HEK293 (cell line): Measurements from ENCODE around the gene SLC9A5.

ENCODE experiments used
- PBX3 ChIP-seq: sonication (generic); formaldehyde crosslinking; IDR thresholded peaks from 2 replicates; pipeline ENCODE4 v1.8.1; 2022; ENCODE audit warnings: mild to moderate bottlenecking, moderate library complexity, missing genetic modification reagents
- REST ChIP-seq: fragments of 450-650 bp; formaldehyde crosslinking; IDR thresholded peaks from 2 replicates; pipeline ENCODE4 v1.5.1; 2016; ENCODE audit warnings: missing biosample characterization, missing genetic modification characterization
- ZBTB1 ChIP-seq: fragments of 450-650 bp; formaldehyde crosslinking; IDR thresholded peaks from 2 replicates; pipeline ENCODE4 v1.5.1; 2016; ENCODE audit warnings: missing biosample characterization, missing genetic modification characterization
- ZNF174 ChIP-seq: fragments of 450-650 bp; formaldehyde crosslinking; IDR thresholded peaks from 2 replicates; pipeline ENCODE4 v1.5.0; 2017; ENCODE audit warnings: missing biosample characterization, mild to moderate bottlenecking, missing genetic modification characterization
- ZNF362 ChIP-seq: fragments of 450-650 bp; formaldehyde crosslinking; IDR thresholded peaks from 2 replicates; pipeline ENCODE4 v1.5.1; 2016; ENCODE audit warnings: missing biosample characterization, missing genetic modification characterization
- ZNF423 ChIP-seq: fragments of 450-650 bp; formaldehyde crosslinking; IDR thresholded peaks from 2 replicates; pipeline ENCODE4 v1.5.1; 2016; ENCODE audit warnings: missing biosample characterization, missing genetic modification characterization
- ZNF513 ChIP-seq: fragments of 450-650 bp; IDR thresholded peaks from 2 replicates; pipeline ENCODE4 v1.5.1; 2018; ENCODE audit warnings: missing biosample characterization, missing genetic modification characterization
- ZNF530 ChIP-seq: fragments of 450-650 bp; formaldehyde crosslinking; IDR thresholded peaks from 2 replicates; pipeline ENCODE4 v1.5.1; 2016; ENCODE audit warnings: low read depth, missing biosample characterization, missing genetic modification characterization
- ZNF658 ChIP-seq: fragments of 450-650 bp; formaldehyde crosslinking; IDR thresholded peaks from 2 replicates; pipeline ENCODE4; 2016; ENCODE audit warnings: missing biosample characterization, missing genetic modification characterization
- ZNF660 ChIP-seq: fragments of 450-650 bp; IDR thresholded peaks from 2 replicates; pipeline ENCODE4 v1.5.1; 2018; ENCODE audit warnings: missing biosample characterization, mild to moderate bottlenecking, missing genetic modification characterization
- ZNF791 ChIP-seq: fragments of 450-650 bp; formaldehyde crosslinking; IDR thresholded peaks from 2 replicates; pipeline ENCODE4 v1.5.1; 2016; ENCODE audit warnings: missing biosample characterization, missing genetic modification characterization
- TF ChIP-seq, protein P1 (sequence below): fragments of 450-650 bp; formaldehyde crosslinking; IDR thresholded peaks from 2 replicates; pipeline ENCODE4 v1.5.1; 2016; ENCODE audit warnings: missing biosample characterization, missing genetic modification characterization

- TF ChIP-seq ZNF658 (tag by site-specific recombination) (no peak), ZNF660 (tag by site-specific recombination) (no peak), ZNF791 (tag by site-specific recombination) (no peak), ZBTB1 (tag by site-specific recombination) (no peak), REST (tag by site-specific recombination) (no peak), ZNF530 (tag by site-specific recombination) (no peak), ZNF423 (tag by site-specific recombination) (no peak), ZNF362 (tag by site-specific recombination) (no peak), ZNF174 (no peak), PBX3 (no peak), ZNF513 (tag by site-specific recombination) (no peak)
- TF ChIP-seq, protein P1, sequence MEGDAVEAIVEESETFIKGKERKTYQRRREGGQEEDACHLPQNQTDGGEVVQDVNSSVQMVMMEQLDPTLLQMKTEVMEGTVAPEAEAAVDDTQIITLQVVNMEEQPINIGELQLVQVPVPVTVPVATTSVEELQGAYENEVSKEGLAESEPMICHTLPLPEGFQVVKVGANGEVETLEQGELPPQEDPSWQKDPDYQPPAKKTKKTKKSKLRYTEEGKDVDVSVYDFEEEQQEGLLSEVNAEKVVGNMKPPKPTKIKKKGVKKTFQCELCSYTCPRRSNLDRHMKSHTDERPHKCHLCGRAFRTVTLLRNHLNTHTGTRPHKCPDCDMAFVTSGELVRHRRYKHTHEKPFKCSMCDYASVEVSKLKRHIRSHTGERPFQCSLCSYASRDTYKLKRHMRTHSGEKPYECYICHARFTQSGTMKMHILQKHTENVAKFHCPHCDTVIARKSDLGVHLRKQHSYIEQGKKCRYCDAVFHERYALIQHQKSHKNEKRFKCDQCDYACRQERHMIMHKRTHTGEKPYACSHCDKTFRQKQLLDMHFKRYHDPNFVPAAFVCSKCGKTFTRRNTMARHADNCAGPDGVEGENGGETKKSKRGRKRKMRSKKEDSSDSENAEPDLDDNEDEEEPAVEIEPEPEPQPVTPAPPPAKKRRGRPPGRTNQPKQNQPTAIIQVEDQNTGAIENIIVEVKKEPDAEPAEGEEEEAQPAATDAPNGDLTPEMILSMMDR (tag by site-specific recombination): no peak
Observed at GRCh38 chr16:67317853-67318252, 69.1 kb downstream of the SLC9A5 start.
